ENCODE data around the gene POLA1. TPM values are rescaled to one million over a fixed set of nuclear protein-coding genes. Genes with fewer than 3 reads are reported as not detected.
A peak's percentile ranks its signal among the peaks of the same experiment; 100 is the strongest.

Gene POLA1
- total RNA-seq, 1 donor from 2014 or later: 80.4 TPM

GRCh38 chrX:24694825-24695224 lies 1.1 kb downstream of the POLA1 start:
- Mint-ChIP-seq H3K36me3 (peaks cover 9% of the 10 kb centered on the region), H3K4me3 (peak overlapping the region; percentile 94), H3K27ac (no peak overlapping the region), H3K27me3 (ENCODE audit: insufficient read depth, low read depth) (no peaks in the 10 kb centered on the region), H3K9me3 (peaks cover 5% of the 10 kb centered on the region), H3K4me1 (peaks cover 45% of the 10 kb centered on the region)
- peaks cover 33% of the 10 kb centered on the region for H4K20me1 ChIP-seq (ENCODE audit: low read depth)
- peaks cover 37% of the 10 kb centered on the region for H3K4me1 ChIP-seq
- peak overlapping the region; percentile 78 for H3K4me3 ChIP-seq
- H3F3A ChIP-seq (ENCODE audit: low read depth): peaks cover 24% of the 10 kb centered on the region
- H3K27me3 ChIP-seq: no peaks in the 10 kb centered on the region
- peaks cover 61% of the 10 kb centered on the region for H3K79me2 ChIP-seq (ENCODE audit: low read depth)
- H3K27ac ChIP-seq: no peak overlapping the region
- peak overlapping the region; percentile 86 for H3K9ac ChIP-seq
- peak overlapping the region; percentile 89 for H3K4me2 ChIP-seq
- TF ChIP-seq CTCF (IDR thresholded peaks at IDR 0.05): no peak
- TF ChIP-seq EZH2 (IDR thresholded peaks at IDR 0.05): no peak
- no peak for TF ChIP-seq EZH2phosphoT487 (IDR thresholded peaks at IDR 0.05)
- DNase-seq (ENCODE audit: low spot score): no peak
- H3K9me3 ChIP-seq (ENCODE audit: low read depth): no peaks in the 10 kb centered on the region
- peaks cover 2% of the 10 kb centered on the region for H3K36me3 ChIP-seq
- H2AFZ ChIP-seq (replicated peaks): no peak overlapping the region

GRCh38 chrX:24696294-24696693 lies 2.6 kb downstream of the POLA1 start:
- H3K9me3 Mint-ChIP-seq: peaks cover 2% of the 10 kb centered on the region
- Histone ChIP-seq H3K36me3 (peaks cover 8% of the 10 kb centered on the region), H3K27ac (no peak overlapping the region), H3K4me3 (no peak overlapping the region), H3K27me3 (no peaks in the 10 kb centered on the region), H3K4me2 (peak overlapping the region; percentile 29), H3K9ac (no peak overlapping the region), H4K20me1 (ENCODE audit: low read depth) (peaks cover 37% of the 10 kb centered on the region), H3F3A (ENCODE audit: low read depth) (peaks cover 21% of the 10 kb centered on the region), H3K4me1 (peaks cover 33% of the 10 kb centered on the region), H3K79me2 (ENCODE audit: low read depth) (peaks cover 75% of the 10 kb centered on the region), H3K9me3 (ENCODE audit: low read depth) (no peaks in the 10 kb centered on the region), H2AFZ (replicated peaks) (no peak overlapping the region)
- peak overlapping the region; percentile 43 for H3K4me3 Mint-ChIP-seq
- H3K27ac Mint-ChIP-seq: no peak overlapping the region
- DNase-seq (ENCODE audit: low spot score): no peak
- peaks cover 45% of the 10 kb centered on the region for H3K4me1 Mint-ChIP-seq
- no peaks in the 10 kb centered on the region for H3K27me3 Mint-ChIP-seq (ENCODE audit: insufficient read depth, low read depth)
- no peak for TF ChIP-seq CTCF (IDR thresholded peaks at IDR 0.05)
- TF ChIP-seq EZH2phosphoT487 (IDR thresholded peaks at IDR 0.05): no peak
- peaks cover 16% of the 10 kb centered on the region for H3K36me3 Mint-ChIP-seq

GRCh38 chrX:24702362-24703184 lies 8.9 kb downstream of the POLA1 start:
- Mint-ChIP-seq H3K4me1 (no peaks in the 10 kb centered on the region), H3K9me3 (no peaks in the 10 kb centered on the region), H3K27me3 (ENCODE audit: insufficient read depth, low read depth) (no peaks in the 10 kb centered on the region), H3K36me3 (peaks cover 52% of the 10 kb centered on the region), H3K4me3 (no peak overlapping the region), H3K27ac (no peak overlapping the region)
- Histone ChIP-seq H3K9ac (no peak overlapping the region), H3K4me3 (no peak overlapping the region), H4K20me1 (ENCODE audit: low read depth) (peaks cover 8% of the 10 kb centered on the region), H3F3A (ENCODE audit: low read depth) (peaks cover 12% of the 10 kb centered on the region), H3K79me2 (ENCODE audit: low read depth) (peaks cover 74% of the 10 kb centered on the region), H3K4me2 (no peak overlapping the region), H3K36me3 (peaks cover 39% of the 10 kb centered on the region), H3K4me1 (no peaks in the 10 kb centered on the region), H3K27me3 (no peaks in the 10 kb centered on the region), H3K27ac (no peak overlapping the region), H3K9me3 (ENCODE audit: low read depth) (no peaks in the 10 kb centered on the region), H2AFZ (replicated peaks) (no peak overlapping the region)
- DNase-seq (ENCODE audit: low spot score): no peak
- TF ChIP-seq EZH2 (IDR thresholded peaks at IDR 0.05) (no peak), EZH2phosphoT487 (IDR thresholded peaks at IDR 0.05) (no peak), CTCF (IDR thresholded peaks at IDR 0.05) (no peak)

All from neural progenitor cell (in vitro differentiated cells).